ENCODE results near the gene MAPK12.

The MAPK12 gene

GRCh38 chr22:50298937-50299784 lies 37.7 kb upstream of the MAPK12 start:
- DNase-seq = no peak

- DNase-seq = no peak
Measured at GRCh38 chr22:50298266-50298637, 36.8 kb upstream of the MAPK12 start.

- no peak for DNase-seq
Measured at GRCh38 chr22:50297510-50298265, 36.2 kb upstream of the MAPK12 start.

- DNase-seq = no peak
Measured at GRCh38 chr22:50296658-50297490, 35.4 kb upstream of the MAPK12 start.

- no peak for DNase-seq
Measured at GRCh38 chr22:50294319-50294656, 32.8 kb upstream of the MAPK12 start.

- no peak for DNase-seq
Measured at GRCh38 chr22:50293441-50294318, 32.2 kb upstream of the MAPK12 start.

- no peak for DNase-seq
Measured at GRCh38 chr22:50292643-50293440, 31.4 kb upstream of the MAPK12 start.

- DNase-seq = no peak
Measured at GRCh38 chr22:50289942-50290630, 28.6 kb upstream of the MAPK12 start.

GRCh38 chr22:50289151-50289941 lies 27.9 kb upstream of the MAPK12 start:
- no peak for DNase-seq

- DNase-seq = no peak
Measured at GRCh38 chr22:50287731-50288130, 26.2 kb upstream of the MAPK12 start.

- DNase-seq = no peak
Measured at GRCh38 chr22:50286701-50287318, 25.3 kb upstream of the MAPK12 start.

GRCh38 chr22:50286275-50286674 lies 24.8 kb upstream of the MAPK12 start:
- no peak for DNase-seq

- DNase-seq = no peak
Measured at GRCh38 chr22:50285568-50286229, 24.2 kb upstream of the MAPK12 start.

GRCh38 chr22:50284479-50284878 lies 23.0 kb upstream of the MAPK12 start:
- no peak for DNase-seq

- DNase-seq = no peak
Measured at GRCh38 chr22:50283821-50284220, 22.3 kb upstream of the MAPK12 start.

GRCh38 chr22:50282361-50283155 lies 21.1 kb upstream of the MAPK12 start:
- no peak for DNase-seq

GRCh38 chr22:50281957-50282356 lies 20.5 kb upstream of the MAPK12 start:
- DNase-seq = no peak

- no peak for DNase-seq
Measured at GRCh38 chr22:50281384-50281760, 19.9 kb upstream of the MAPK12 start.
